HG03135 (cell line): ENCODE results near the gene MEIOC.
"Not testable (repeated sequence)": the region's sequence is repeated elsewhere in the genome, so short reads cannot be mapped to it uniquely, and the experiment has no call there.

ENCODE experiments used
- ATAC-seq: cut with Tn5 transposase; IDR thresholded peaks from one replicate; pipeline ENCODE4 v1.9.1; 2021; ENCODE audit warnings: mild to moderate bottlenecking, moderate library complexity; ENCODE audit not compliant: unreplicated experiment

Gene MEIOC

GRCh38 chr17:44655983-44656710, at the start of gene MEIOC:
MEIOC (plus strand) TSS chr17:44656468; CDS start chr17:44656614, 146 bp downstream.
- ATAC-seq, result no peak

DNA sequence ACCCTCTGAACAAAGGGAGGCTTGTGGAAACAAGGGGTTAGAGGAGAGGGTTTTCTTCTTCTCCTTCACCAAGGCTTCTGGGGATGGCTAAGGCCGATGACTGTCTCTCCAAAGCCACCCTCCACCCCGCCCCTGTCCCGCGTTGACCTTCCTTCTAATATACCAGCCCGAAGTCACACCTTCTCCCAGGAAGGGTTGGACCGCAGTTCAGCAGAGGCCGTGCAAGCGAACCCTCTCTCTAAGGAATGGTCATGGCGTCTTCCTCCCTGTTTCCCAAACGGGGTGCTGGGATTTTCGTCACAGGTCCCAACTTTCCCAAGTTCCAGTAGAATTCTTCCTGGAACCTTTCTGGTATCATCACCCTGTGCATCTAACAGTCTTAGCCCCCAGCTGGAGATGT, 49.6 kb upstream of the MEIOC start:
- ATAC-seq, result no peak

DNA sequence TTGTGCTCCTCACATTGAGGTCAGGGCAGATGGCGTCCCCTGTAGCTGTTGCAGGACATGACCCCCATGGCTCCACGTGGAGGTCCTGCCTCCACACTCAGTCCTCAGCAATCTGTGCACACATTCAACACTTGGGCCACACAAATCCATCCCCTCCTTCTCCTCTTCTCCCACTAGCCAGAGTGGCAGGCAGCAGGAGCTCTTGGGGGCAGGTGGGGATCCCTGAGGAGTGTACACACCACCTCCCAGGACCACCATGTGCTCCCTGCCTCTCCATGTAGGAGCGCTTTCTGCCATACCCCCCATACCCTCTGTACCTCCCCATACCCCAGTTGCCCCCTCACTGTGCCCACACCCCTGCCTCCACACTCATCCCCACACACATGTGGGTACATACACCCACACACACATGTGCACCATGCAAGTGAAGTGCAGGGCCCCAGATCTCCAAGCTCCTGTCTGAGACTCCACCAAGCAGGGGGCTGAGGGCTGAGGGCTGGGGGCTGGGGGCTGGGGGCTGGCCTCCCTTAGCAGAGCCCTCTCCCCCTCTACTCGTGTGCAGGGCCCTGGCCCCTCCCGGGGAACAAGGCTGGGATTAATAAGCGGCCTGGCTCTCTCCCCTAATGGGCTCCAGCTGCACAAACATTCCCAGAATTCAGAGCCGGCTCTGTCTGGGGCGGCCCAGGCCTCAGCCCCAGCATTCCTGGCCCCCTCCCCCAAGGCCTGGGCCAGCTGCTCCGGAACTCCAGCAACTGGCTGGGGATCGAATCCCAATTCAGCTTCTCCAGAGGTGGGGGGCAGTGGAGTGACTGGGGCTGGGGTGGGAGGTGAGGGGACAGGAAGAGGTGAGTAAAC, 48.2 kb upstream of the MEIOC start:
- ATAC-seq, result no peak

DNA sequence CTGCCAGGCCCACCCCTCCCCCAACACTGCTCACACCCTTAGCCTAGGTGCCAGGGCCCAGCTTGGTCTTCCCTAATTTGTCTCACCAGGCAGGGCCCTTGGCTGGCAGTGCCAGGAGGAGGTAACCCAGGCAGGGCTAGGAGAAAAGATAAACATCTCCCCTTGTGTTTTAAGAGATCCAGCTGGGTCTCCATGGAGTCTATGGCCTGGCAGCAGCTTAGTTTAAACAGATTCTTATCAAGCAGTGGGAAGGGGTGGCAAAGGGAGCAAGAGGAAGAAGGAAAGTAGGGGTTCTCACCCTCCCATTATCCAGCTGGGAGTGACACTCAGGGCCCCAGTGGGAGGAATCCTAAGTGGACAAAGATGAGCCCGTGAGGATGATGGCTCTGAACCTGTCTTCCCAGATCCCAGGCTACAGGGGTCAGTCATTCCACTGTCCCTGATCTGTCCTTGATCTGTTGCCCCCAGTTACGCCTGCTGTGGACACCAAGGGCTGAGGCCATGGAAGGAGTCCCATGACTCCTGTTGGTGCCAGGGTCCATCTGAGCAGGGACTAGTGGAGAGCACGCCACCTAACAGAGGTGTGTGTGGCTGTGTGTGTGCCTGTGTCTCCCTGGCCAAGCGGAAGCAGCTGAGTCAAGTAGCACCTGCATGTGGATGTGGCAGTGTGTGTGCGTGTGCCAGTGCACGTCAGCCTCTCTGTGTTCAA, 47.4 kb upstream of the MEIOC start:
- no peak for ATAC-seq

DNA sequence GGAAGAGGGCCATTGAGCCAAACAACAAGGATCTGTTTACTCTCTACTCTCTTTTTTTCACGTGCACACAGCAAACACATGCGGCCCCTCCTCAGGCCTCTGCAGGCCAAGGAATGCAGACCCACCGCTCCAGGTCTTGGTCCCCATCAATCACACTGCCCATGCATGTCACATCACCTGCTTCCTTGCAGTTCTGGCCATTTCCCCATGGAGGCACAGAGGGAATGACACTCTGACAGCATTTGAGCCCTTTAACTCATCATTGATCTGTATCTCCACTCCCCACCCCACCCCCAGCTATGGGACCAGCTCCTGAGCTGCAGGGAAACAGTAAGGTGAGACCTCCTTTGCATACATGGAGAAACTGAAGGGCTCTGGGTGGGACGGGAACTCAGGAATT, 45.9 kb upstream of the MEIOC start:
- no peak for ATAC-seq

GRCh38 chr17:44610871-44611270, 45.4 kb upstream of the MEIOC start:
- ATAC-seq, result no peak

- no peak for ATAC-seq
These were observed 41.4 kb upstream of the MEIOC start for GRCh38 chr17:44614862-44615261.

- ATAC-seq, result not testable (repeated sequence)
These were observed 37.6 kb upstream of the MEIOC start for GRCh38 chr17:44618652-44619051.

DNA sequence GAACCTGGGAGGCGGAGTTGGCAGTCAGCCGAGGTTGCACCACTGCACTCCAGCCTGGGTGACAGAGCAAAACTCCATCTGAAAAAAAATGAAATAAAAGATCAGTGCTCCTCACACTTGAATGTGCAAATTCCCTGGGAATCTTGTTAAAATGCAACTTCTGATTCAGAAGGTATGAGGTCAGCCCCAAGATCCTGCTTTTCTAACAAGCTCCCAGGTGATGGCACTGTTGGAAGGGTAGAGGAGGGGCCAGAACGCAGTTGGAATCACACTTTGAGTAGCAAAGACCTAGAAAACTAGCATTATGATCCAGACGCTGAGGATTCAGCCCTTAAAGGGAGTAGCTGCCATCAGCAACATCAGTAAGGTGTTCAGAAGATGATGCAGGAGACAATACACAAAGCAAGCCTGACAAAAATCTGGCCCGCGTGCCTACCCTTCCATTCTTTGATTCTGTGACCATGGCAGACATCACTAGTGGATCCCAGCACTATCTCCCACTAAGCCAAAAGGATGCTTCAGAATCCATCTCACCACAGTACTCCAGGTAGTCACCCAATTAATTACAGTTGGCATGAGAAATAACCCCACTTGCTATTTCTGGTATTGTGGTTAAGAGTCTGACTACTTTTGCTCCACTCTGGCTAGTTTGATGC, 33.1 kb upstream of the MEIOC start:
- no peak for ATAC-seq

DNA sequence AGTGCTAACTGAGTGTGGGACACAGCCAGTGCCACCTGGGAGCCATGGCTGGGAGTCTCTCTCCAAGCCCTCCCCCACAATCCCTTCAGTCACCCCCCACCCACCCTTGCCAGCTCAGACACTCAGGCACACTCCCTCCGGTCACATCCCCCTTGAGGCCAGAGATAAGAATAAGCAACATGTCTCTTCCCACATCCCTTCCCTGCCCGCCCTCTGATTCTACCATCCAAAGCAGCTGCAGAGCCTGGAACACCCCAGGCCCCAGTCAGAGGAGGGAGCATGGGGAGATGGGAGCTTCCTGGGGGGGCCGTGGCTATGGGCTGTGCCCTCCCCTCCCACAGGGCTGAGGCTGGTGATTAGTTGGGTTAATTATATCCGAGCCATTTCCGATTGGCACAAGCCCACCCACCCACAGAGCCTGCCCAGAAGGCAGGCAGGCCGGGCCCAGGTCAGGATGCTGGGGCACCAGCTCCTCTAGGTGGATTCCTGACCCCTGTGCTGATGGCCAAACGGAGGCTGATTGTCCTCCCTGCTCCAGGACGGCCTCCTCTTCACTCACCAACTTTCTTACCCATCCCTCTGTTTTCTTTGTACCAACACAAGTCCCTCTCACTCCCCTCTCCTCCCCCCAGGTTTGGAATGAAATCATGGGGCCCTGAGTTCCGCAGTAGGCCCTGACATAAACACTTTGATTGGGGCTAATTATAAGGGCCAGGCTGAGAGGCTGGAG, 28.6 kb upstream of the MEIOC start:
- ATAC-seq, result no peak

- no peak for ATAC-seq
These were observed 27.8 kb upstream of the MEIOC start for GRCh38 chr17:44628243-44629188.

GRCh38 chr17:44629314-44629713, 27.0 kb upstream of the MEIOC start:
- ATAC-seq, result no peak

- ATAC-seq, result no peak
These were observed 25.6 kb upstream of the MEIOC start for GRCh38 chr17:44630703-44631102.

- no peak for ATAC-seq
These were observed 22.3 kb upstream of the MEIOC start for GRCh38 chr17:44633998-44634397.

DNA sequence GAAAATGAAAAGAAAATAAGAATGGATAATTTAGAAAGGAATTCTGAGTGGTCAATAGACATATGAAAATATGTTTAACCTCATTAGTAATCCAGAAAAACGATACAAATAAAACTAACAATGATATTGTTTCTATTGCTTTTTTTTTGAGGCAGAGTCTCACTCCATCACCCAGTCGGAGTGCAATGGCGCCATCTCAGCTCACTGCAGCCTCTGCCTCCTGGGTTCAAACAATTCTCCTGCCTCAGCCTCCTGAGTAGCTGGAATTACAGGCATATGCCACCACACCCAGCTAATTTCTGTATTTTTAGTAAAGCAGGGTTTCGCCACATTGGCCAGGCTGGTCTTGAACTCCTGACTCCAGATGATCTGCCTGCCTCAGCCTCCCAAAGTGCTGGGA, 21.9 kb upstream of the MEIOC start:
- not testable (repeated sequence) for ATAC-seq

GRCh38 chr17:44636562-44636961, 19.7 kb upstream of the MEIOC start:
- no peak for ATAC-seq

DNA sequence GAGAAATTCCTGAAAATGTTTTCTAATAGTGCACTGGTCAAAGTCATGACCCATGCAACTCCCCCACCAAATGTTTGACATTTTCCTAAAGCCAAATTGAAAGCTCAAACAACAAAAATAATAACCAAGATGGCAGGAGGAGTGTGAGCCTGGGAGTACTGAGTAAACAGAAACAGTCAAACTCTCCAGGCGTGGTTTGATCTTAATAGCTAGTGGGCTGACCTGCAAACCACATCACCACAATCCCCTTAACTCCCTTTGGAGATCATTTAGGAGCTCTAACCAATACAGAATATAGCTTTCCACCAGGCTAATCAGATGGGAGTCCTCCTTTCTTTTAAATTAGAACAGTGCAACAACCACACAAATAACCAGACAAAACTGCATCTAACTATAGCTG, 19.2 kb upstream of the MEIOC start:
- ATAC-seq, result no peak

GRCh38 chr17:44642834-44643233, 13.4 kb upstream of the MEIOC start:
- no peak for ATAC-seq

GRCh38 chr17:44645341-44645740, 10.9 kb upstream of the MEIOC start:
- no peak for ATAC-seq
